ENCODE results near the gene SLC35D1. TPM values are rescaled to one million over a fixed set of nuclear protein-coding genes. Genes with fewer than 3 reads are reported as not detected.
"Not testable (repeated sequence)": the region's sequence is repeated elsewhere in the genome, so short reads cannot be mapped to it uniquely, and the experiment has no call there.

Gene SLC35D1
- total RNA-seq, 1 donor from 2014 or later, result 15.5 TPM

GRCh38 chr1:66980745-66981367 is 73.1 kb downstream of the SLC35D1 start:
- TF ChIP-seq, protein P1, sequence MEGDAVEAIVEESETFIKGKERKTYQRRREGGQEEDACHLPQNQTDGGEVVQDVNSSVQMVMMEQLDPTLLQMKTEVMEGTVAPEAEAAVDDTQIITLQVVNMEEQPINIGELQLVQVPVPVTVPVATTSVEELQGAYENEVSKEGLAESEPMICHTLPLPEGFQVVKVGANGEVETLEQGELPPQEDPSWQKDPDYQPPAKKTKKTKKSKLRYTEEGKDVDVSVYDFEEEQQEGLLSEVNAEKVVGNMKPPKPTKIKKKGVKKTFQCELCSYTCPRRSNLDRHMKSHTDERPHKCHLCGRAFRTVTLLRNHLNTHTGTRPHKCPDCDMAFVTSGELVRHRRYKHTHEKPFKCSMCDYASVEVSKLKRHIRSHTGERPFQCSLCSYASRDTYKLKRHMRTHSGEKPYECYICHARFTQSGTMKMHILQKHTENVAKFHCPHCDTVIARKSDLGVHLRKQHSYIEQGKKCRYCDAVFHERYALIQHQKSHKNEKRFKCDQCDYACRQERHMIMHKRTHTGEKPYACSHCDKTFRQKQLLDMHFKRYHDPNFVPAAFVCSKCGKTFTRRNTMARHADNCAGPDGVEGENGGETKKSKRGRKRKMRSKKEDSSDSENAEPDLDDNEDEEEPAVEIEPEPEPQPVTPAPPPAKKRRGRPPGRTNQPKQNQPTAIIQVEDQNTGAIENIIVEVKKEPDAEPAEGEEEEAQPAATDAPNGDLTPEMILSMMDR (IDR thresholded peaks at IDR 0.05; ENCODE audit: unreplicated experiment), result no peak
- no peaks in the 10 kb centered on the region for H3K9me3 Mint-ChIP-seq
- no peaks in the 10 kb centered on the region for H3K4me1 Mint-ChIP-seq
- no peak overlapping the region for H3K4me3 Mint-ChIP-seq
- peaks cover 16% of the 10 kb centered on the region for H3K36me3 Mint-ChIP-seq
- no peak overlapping the region for H3K27ac Mint-ChIP-seq
- no peaks in the 10 kb centered on the region for H3K27me3 Mint-ChIP-seq (ENCODE audit: low read depth)
- DNase-seq (ENCODE audit: low spot score in 2 of 2, unreplicated experiment in 2 of 2), result no peak

GRCh38 chr1:66979621-66980020 is 74.3 kb downstream of the SLC35D1 start:
- H3K27me3 Mint-ChIP-seq (ENCODE audit: low read depth); H3K4me1 Mint-ChIP-seq; H3K9me3 Mint-ChIP-seq; DNase-seq (ENCODE audit: low spot score in 2 of 2, unreplicated experiment in 2 of 2); H3K4me3 Mint-ChIP-seq; H3K27ac Mint-ChIP-seq: not testable (repeated sequence)
- H3K36me3 Mint-ChIP-seq, result peaks cover 18% of the 10 kb centered on the region

- no peaks in the 10 kb centered on the region for H3K9me3 Mint-ChIP-seq
- DNase-seq (ENCODE audit: low spot score in 2 of 2, unreplicated experiment in 2 of 2), result no peak
- no peak overlapping the region for H3K27ac Mint-ChIP-seq
- no peak overlapping the region for H3K4me3 Mint-ChIP-seq
- no peaks in the 10 kb centered on the region for H3K27me3 Mint-ChIP-seq (ENCODE audit: low read depth)
- peaks cover 13% of the 10 kb centered on the region for H3K36me3 Mint-ChIP-seq
- H3K4me1 Mint-ChIP-seq, result no peaks in the 10 kb centered on the region
- TF ChIP-seq, protein P1 (IDR thresholded peaks at IDR 0.05; ENCODE audit: unreplicated experiment), result no peak
Measured at GRCh38 chr1:66978201-66978600, 75.7 kb downstream of the SLC35D1 start.

- DNase-seq (ENCODE audit: low spot score in 2 of 2, unreplicated experiment in 2 of 2), result no peak
- Mint-ChIP-seq H3K4me1 (no peaks in the 10 kb centered on the region), H3K27me3 (ENCODE audit: low read depth) (no peaks in the 10 kb centered on the region), H3K36me3 (peaks cover 47% of the 10 kb centered on the region), H3K27ac (no peak overlapping the region), H3K9me3 (peaks cover 18% of the 10 kb centered on the region), H3K4me3 (no peak overlapping the region)
- TF ChIP-seq, protein P1 (IDR thresholded peaks at IDR 0.05; ENCODE audit: unreplicated experiment), result no peak
Measured at GRCh38 chr1:66968574-66968973, 85.4 kb downstream of the SLC35D1 start.

DNA sequence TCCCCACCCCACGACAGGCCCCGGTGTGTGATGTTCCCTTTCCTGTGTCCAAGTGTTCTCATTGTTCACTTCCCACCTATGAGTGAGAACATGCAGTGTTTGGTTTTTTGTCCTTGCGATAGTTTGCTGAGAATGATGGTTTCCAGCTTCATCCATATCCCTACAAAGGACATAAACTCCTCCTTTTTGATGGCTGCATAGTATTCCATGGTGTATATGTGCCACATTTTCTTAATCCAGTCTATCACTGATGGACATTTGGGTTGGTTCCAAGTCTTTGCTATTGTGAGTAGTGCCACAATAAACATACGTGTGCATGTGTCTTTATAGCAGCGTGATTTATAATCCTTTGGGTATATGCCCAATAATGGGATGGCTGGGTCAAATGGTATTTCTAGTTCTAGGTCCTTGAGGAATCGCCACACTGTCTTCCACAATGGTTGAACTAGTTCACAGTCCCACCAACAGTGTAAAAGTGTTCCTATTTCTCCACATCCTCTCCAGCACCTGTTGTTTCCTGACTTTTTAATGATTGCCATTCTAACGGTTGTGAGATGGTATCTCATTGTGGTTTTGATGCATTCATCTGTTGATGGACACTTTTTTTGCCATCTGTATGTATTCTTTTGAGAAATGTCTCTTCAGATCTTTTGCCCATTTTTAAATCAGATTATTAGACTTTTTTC is 87.6 kb downstream of the SLC35D1 start:
- not testable (repeated sequence) for H3K4me3 Mint-ChIP-seq; H3K27ac Mint-ChIP-seq; H3K27me3 Mint-ChIP-seq (ENCODE audit: low read depth); DNase-seq (ENCODE audit: low spot score in 2 of 2, unreplicated experiment in 2 of 2); H3K4me1 Mint-ChIP-seq
- Mint-ChIP-seq H3K36me3 (peaks cover 49% of the 10 kb centered on the region), H3K9me3 (peaks cover 18% of the 10 kb centered on the region)

DNA sequence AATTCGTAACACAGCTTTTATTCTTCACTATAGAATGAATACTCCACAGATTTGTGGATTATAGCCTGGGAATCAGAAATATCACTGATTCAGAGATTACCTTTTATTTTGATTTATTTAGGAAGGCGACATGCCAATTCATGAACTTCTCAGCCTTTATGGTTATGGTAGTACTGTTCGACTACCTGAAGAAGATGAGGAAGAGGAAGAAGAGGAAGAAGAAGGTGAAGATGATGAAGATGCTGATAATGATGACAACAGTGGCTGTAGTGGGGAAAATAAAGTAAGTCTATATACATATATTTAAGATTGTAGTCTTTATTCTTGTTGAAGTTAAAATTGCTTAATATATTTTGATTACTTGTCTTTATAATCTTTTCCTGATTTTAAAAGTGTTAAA is 96.0 kb downstream of the SLC35D1 start:
- no peak overlapping the region for H3K4me3 Mint-ChIP-seq
- peaks cover 39% of the 10 kb centered on the region for H3K36me3 Mint-ChIP-seq
- no peaks in the 10 kb centered on the region for H3K9me3 Mint-ChIP-seq
- TF ChIP-seq, protein P1 (IDR thresholded peaks at IDR 0.05; ENCODE audit: unreplicated experiment), result no peak
- H3K27me3 Mint-ChIP-seq (ENCODE audit: low read depth), result no peaks in the 10 kb centered on the region
- peaks cover 3% of the 10 kb centered on the region for H3K4me1 Mint-ChIP-seq
- DNase-seq (ENCODE audit: low spot score in 2 of 2, unreplicated experiment in 2 of 2), result no peak
- H3K27ac Mint-ChIP-seq, result no peak overlapping the region

All from mesothelial cell of epicardium (in vitro differentiated cells).